Measurements from ENCODE around the gene KCTD12. TPM values are rescaled to one million over a fixed set of nuclear protein-coding genes. Genes with fewer than 3 reads are reported as not detected.

KCTD12 gene
- total RNA-seq, 1 experiment from 2014 or later = 6.7 TPM

DNA sequence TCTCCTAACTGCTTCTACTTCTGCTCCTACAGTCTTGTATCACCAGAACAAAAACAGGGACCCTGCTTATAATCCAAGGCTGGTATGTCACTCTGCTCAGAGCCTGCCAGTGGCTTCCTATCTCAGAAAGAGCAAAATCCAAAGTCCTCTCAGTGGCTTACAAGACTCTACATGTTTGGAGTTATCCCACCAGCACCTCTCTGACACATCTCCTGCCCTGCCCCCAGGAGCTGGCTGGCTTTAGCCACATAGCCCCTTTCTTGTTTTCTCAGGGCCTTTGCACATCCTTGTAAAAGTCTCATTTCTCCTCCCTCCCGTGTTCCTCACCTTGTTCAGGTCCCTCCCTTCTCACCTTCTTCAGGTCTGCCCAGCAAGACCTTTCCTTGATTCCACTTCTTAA, 2.2 kb upstream of the KCTD12 start (continued):
- TF ChIP-seq, protein P1, sequence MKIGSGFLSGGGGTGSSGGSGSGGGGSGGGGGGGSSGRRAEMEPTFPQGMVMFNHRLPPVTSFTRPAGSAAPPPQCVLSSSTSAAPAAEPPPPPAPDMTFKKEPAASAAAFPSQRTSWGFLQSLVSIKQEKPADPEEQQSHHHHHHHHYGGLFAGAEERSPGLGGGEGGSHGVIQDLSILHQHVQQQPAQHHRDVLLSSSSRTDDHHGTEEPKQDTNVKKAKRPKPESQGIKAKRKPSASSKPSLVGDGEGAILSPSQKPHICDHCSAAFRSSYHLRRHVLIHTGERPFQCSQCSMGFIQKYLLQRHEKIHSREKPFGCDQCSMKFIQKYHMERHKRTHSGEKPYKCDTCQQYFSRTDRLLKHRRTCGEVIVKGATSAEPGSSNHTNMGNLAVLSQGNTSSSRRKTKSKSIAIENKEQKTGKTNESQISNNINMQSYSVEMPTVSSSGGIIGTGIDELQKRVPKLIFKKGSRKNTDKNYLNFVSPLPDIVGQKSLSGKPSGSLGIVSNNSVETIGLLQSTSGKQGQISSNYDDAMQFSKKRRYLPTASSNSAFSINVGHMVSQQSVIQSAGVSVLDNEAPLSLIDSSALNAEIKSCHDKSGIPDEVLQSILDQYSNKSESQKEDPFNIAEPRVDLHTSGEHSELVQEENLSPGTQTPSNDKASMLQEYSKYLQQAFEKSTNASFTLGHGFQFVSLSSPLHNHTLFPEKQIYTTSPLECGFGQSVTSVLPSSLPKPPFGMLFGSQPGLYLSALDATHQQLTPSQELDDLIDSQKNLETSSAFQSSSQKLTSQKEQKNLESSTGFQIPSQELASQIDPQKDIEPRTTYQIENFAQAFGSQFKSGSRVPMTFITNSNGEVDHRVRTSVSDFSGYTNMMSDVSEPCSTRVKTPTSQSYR (CRISPR knock-in tag; IDR thresholded peaks at IDR 0.05) = no peak
- TF ChIP-seq NFATC4 (CRISPR knock-in tag; IDR thresholded peaks at IDR 0.05) = no peak
- TF ChIP-seq CREB1 (CRISPR knock-in tag; IDR thresholded peaks at IDR 0.05) = no peak
- TF ChIP-seq, protein P2, sequence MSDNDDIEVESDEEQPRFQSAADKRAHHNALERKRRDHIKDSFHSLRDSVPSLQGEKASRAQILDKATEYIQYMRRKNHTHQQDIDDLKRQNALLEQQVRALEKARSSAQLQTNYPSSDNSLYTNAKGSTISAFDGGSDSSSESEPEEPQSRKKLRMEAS (CRISPR knock-in tag; IDR thresholded peaks at IDR 0.05) = no peak
- TF ChIP-seq SOX15 (CRISPR knock-in tag; IDR thresholded peaks at IDR 0.05) = no peak
- TF ChIP-seq TEAD1 (CRISPR knock-in tag; IDR thresholded peaks at IDR 0.05) = no peak
- TF ChIP-seq, protein P3, sequence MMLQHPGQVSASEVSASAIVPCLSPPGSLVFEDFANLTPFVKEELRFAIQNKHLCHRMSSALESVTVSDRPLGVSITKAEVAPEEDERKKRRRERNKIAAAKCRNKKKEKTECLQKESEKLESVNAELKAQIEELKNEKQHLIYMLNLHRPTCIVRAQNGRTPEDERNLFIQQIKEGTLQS (CRISPR knock-in tag; conservative IDR thresholded peaks at IDR 0.05) = no peak
- TF ChIP-seq KAT7 (CRISPR knock-in tag; IDR thresholded peaks at IDR 0.05; ENCODE audit: borderline replicate concordance) = no peak
- TF ChIP-seq, protein P4, sequence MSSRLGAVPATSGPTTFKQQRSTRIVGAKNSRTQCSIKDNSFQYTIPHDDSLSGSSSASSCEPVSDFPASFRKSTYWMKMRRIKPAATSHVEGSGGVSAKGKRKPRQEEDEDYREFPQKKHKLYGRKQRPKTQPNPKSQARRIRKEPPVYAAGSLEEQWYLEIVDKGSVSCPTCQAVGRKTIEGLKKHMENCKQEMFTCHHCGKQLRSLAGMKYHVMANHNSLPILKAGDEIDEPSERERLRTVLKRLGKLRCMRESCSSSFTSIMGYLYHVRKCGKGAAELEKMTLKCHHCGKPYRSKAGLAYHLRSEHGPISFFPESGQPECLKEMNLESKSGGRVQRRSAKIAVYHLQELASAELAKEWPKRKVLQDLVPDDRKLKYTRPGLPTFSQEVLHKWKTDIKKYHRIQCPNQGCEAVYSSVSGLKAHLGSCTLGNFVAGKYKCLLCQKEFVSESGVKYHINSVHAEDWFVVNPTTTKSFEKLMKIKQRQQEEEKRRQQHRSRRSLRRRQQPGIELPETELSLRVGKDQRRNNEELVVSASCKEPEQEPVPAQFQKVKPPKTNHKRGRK (CRISPR knock-in tag; IDR thresholded peaks at IDR 0.05; ENCODE audit: borderline replicate concordance) = no peak

DNA sequence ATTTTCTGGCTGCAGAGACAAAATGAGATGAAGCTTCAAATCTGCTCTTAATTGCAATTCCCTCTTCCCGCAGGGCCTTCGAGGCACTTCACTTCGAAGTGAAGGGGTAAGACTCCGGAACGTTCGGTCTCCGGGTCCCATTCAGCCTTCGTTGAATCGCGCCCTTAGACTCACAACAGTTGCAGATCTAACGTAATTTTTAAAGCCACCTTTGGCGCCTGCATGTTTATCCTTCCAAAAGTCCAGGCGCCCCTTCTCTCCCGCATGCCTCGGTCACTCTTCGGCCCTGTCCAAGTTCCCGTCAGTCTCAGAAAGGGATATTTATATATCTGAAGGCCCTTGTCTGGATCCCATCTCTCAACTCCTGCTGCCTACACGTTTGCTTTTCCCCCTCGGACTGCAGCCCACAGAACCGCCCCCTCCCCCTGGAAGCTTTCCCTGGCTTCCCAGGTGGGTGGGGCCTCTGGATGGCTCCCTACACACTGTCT, 915 bp upstream of the KCTD12 start:
- Mint-ChIP-seq H3K9me3 (no peaks in the 10 kb centered on the region), H3K27me3 (ENCODE audit: low read depth) (peaks cover 72% of the 10 kb centered on the region), H3K4me1 (peaks cover 19% of the 10 kb centered on the region), H3K4me3 (peak overlapping the region; percentile 75), H3K27ac (no peak overlapping the region), H3K36me3 (no peaks in the 10 kb centered on the region)
- CTCF ChIA-PET = interaction anchor here (0.6 to 3.2 kb wide), 8 partner anchors 11 to 650 kb away, joined by 3 to 21 read pairs (median 4); no protein-coding TSS in a partner anchor
- peak; percentile 26 for ATAC-seq
- TF ChIP-seq, protein P5, sequence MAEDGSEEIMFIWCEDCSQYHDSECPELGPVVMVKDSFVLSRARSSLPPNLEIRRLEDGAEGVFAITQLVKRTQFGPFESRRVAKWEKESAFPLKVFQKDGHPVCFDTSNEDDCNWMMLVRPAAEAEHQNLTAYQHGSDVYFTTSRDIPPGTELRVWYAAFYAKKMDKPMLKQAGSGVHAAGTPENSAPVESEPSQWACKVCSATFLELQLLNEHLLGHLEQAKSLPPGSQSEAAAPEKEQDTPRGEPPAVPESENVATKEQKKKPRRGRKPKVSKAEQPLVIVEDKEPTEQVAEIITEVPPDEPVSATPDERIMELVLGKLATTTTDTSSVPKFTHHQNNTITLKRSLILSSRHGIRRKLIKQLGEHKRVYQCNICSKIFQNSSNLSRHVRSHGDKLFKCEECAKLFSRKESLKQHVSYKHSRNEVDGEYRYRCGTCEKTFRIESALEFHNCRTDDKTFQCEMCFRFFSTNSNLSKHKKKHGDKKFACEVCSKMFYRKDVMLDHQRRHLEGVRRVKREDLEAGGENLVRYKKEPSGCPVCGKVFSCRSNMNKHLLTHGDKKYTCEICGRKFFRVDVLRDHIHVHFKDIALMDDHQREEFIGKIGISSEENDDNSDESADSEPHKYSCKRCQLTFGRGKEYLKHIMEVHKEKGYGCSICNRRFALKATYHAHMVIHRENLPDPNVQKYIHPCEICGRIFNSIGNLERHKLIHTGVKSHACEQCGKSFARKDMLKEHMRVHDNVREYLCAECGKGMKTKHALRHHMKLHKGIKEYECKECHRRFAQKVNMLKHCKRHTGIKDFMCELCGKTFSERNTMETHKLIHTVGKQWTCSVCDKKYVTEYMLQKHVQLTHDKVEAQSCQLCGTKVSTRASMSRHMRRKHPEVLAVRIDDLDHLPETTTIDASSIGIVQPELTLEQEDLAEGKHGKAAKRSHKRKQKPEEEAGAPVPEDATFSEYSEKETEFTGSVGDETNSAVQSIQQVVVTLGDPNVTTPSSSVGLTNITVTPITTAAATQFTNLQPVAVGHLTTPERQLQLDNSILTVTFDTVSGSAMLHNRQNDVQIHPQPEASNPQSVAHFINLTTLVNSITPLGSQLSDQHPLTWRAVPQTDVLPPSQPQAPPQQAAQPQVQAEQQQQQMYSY (CRISPR knock-in tag; IDR thresholded peaks at IDR 0.05) = peak; percentile 10
- no peak for TF ChIP-seq JUN (CRISPR knock-in tag; IDR thresholded peaks at IDR 0.05)
- peak; percentile 45 for DNase-seq (ENCODE audit: low spot score)
- POLR2A ChIA-PET = interaction anchor here (1.1 kb wide), 1 partner anchor 87 kb away, joined by 4 read pairs; no protein-coding TSS in a partner anchor

DNA sequence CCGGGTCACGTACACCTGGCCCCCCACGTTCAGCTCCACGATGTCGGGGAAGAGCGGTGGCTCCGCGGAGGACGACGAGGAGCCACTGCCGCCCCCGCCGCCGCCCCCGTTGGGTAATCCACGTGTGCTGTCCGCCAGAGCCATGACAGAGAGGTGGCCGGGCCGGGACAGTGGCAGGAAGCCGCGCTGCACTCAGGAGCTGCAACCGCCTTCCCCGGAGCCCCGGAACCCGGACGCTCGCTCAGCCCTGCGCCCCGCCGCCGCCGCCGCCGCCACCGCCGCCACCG, 257 bp downstream of the KCTD12 start:
- DNase-seq (ENCODE audit: low spot score) (no peak), ATAC-seq (no peak)
- CTCF ChIA-PET = interaction anchor here (0.8 to 3.2 kb wide), 10 partner anchors 12 to 847 kb away, joined by 3 to 21 read pairs (median 4); partner anchors contain the start of gene CLN5
- POLR2A ChIA-PET = interaction anchor here (0.7 kb wide), 1 partner anchor 66 kb away, joined by 3 read pairs; no protein-coding TSS in a partner anchor
- H3K36me3 Mint-ChIP-seq = no peaks in the 10 kb centered on the region
- no peak overlapping the region for H3K27ac Mint-ChIP-seq
- peaks cover 19% of the 10 kb centered on the region for H3K4me1 Mint-ChIP-seq
- no peaks in the 10 kb centered on the region for H3K9me3 Mint-ChIP-seq
- peaks cover 61% of the 10 kb centered on the region for H3K27me3 Mint-ChIP-seq (ENCODE audit: low read depth)
- H3K4me3 Mint-ChIP-seq = peak overlapping the region; percentile 59
- TF ChIP-seq JUN (CRISPR knock-in tag; IDR thresholded peaks at IDR 0.05) (no peak), MYBL2 (CRISPR knock-in tag; IDR thresholded peaks at IDR 0.05) (no peak), TEAD1 (CRISPR knock-in tag; IDR thresholded peaks at IDR 0.05) (no peak; the same call in 1 of the 2 replicates), ATF1 (CRISPR knock-in tag; IDR thresholded peaks at IDR 0.05) (no peak), NFATC4 (CRISPR knock-in tag; IDR thresholded peaks at IDR 0.05) (no peak), RORB (CRISPR knock-in tag; IDR thresholded peaks at IDR 0.05) (no peak)
- TF ChIP-seq, protein P6, sequence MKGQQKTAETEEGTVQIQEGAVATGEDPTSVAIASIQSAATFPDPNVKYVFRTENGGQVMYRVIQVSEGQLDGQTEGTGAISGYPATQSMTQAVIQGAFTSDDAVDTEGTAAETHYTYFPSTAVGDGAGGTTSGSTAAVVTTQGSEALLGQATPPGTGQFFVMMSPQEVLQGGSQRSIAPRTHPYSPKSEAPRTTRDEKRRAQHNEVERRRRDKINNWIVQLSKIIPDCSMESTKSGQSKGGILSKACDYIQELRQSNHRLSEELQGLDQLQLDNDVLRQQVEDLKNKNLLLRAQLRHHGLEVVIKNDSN (CRISPR knock-in tag; IDR thresholded peaks at IDR 0.05) = no peak
- TF ChIP-seq, protein P5 (CRISPR knock-in tag; IDR thresholded peaks at IDR 0.05) = no peak
- TF ChIP-seq, protein P7, sequence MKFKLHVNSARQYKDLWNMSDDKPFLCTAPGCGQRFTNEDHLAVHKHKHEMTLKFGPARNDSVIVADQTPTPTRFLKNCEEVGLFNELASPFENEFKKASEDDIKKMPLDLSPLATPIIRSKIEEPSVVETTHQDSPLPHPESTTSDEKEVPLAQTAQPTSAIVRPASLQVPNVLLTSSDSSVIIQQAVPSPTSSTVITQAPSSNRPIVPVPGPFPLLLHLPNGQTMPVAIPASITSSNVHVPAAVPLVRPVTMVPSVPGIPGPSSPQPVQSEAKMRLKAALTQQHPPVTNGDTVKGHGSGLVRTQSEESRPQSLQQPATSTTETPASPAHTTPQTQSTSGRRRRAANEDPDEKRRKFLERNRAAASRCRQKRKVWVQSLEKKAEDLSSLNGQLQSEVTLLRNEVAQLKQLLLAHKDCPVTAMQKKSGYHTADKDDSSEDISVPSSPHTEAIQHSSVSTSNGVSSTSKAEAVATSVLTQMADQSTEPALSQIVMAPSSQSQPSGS (CRISPR knock-in tag; IDR thresholded peaks at IDR 0.05; ENCODE audit: borderline replicate concordance, low read depth) = no peak

Measured in WTC11 (cell line).